Common myeloid progenitor, CD34-positive (primary cell): ENCODE results near the gene GDF10.

Source experiments
- CTCF ChIA-PET: fragments of 350-600 bp; sonication (Branson Sonifier 250); formaldehyde crosslinking; loops from one replicate; lab custom pipeline; 2021; ENCODE audit warnings: antibody characterized with exemption; lab: Charles Lee
- POLR2A ChIA-PET: fragments of 350-600 bp; sonication (Branson Sonifier 250); formaldehyde crosslinking; loops from one replicate; lab custom pipeline; 2021; ENCODE audit warnings: antibody characterized with exemption; lab: Charles Lee
- DNase-seq, 3 donors: peaks; one replicate each; pipeline versions ENCODE4 v3.0.0 to v3.0.0-alpha.2; 2013
- H3K27ac ChIP-seq, 2 experiments: 1 replicate in 1 of 2; 2 replicates in 1 of 2; pipeline ENCODE4 v1.7.0; 2013; ENCODE audit warnings: inconsistent platforms in 2 of 2, low read length in 2 of 2, mild to moderate bottlenecking in 2 of 2, low read depth in 1 of 2, moderate library complexity in 1 of 2; ENCODE audit not compliant: severe bottlenecking in 2 of 2, insufficient read depth in 1 of 2, poor library complexity in 1 of 2
- H3K27me3 ChIP-seq, 5 experiments: replicated peaks in 2 of 5; 1 replicate in 3 of 5; 2 replicates in 2 of 5; pipeline versions ENCODE4 v1.6.1 to v1.7.0; 2013; ENCODE audit warnings: low read length in 4 of 5, mild to moderate bottlenecking in 2 of 5, moderate library complexity in 2 of 5, inconsistent platforms in 1 of 5; ENCODE audit not compliant: insufficient read depth in 5 of 5, control insufficient read depth in 4 of 5
- H3K36me3 ChIP-seq, 4 experiments: 1 replicate in 2 of 4; 2 replicates in 2 of 4; pipeline versions ENCODE4 v1.6.1 to v1.7.0; 2013; ENCODE audit warnings: low read length in 3 of 4, control low read depth in 1 of 4, mild to moderate bottlenecking in 1 of 4; ENCODE audit not compliant: control insufficient read depth in 4 of 4, insufficient read depth in 4 of 4
- H3K4me1 ChIP-seq, 4 experiments: 1 replicate in 3 of 4; 2 replicates in 1 of 4; pipeline versions ENCODE4 v1.6.1 to v1.7.1; 2013; ENCODE audit warnings: low read length in 3 of 4, mild to moderate bottlenecking in 3 of 4, control low read depth in 1 of 4, inconsistent platforms in 1 of 4, moderate library complexity in 1 of 4; ENCODE audit not compliant: control insufficient read depth in 4 of 4, insufficient read depth in 4 of 4; ENCODE audit errors: control extremely low read depth in 1 of 4
- H3K4me3 ChIP-seq, 7 experiments: 1 replicate in 4 of 7; 2 replicates in 3 of 7; pipeline versions ENCODE4 v1.5.1 to v1.7.0; 2013; ENCODE audit warnings: mild to moderate bottlenecking in 7 of 7, low read length in 6 of 7, moderate library complexity in 6 of 7, inconsistent platforms in 2 of 7, low read depth in 2 of 7, control low read depth in 1 of 7; ENCODE audit not compliant: insufficient read depth in 4 of 7, control insufficient read depth in 1 of 7; ENCODE audit errors: extremely low read depth in 1 of 7
- H3K9me3 ChIP-seq, 5 experiments: 1 replicate in 4 of 5; 2 replicates in 1 of 5; pipeline versions ENCODE4 v1.6.1 to v1.7.1; 2013; ENCODE audit warnings: low read length in 4 of 5, mild to moderate bottlenecking in 2 of 5, inconsistent platforms in 1 of 5, low read depth in 1 of 5, moderate library complexity in 1 of 5; ENCODE audit not compliant: control insufficient read depth in 4 of 5, insufficient read depth in 2 of 5; ENCODE audit errors: control extremely low read depth in 1 of 5
- WGBS: methylation state at CpG from one replicate; pipeline ENCODE4 v1.1.5; 2013; ENCODE audit not compliant: insufficient coverage; 5-methylcytosine and 5-hydroxymethylcytosine counted together

The GDF10 gene

GRCh38 chr10:47315421-47315820 lies 15.4 kb downstream of the GDF10 start:
- 100% methylated on average over 2 of the region's 2 CpGs for WGBS
- Histone ChIP-seq H3K36me3 (no peaks in the 10 kb centered on the region), H3K4me3 (no peak overlapping the region), H3K27me3 (no peaks in the 10 kb centered on the region), H3K27ac (no peak overlapping the region), H3K9me3 (no peaks in the 10 kb centered on the region), H3K4me1 (peaks cover 0 to 9% (median 1%) of the 10 kb centered on the region in 4 experiments)
- ChIA-PET POLR2A (no interaction called here), CTCF (interaction anchor here (0.6 to 9.9 kb wide), 4 partner anchors 13 to 291 kb away, joined by 3 to 183 read pairs (median 8); no protein-coding TSS in a partner anchor)
- DNase-seq = no peak

DNA sequence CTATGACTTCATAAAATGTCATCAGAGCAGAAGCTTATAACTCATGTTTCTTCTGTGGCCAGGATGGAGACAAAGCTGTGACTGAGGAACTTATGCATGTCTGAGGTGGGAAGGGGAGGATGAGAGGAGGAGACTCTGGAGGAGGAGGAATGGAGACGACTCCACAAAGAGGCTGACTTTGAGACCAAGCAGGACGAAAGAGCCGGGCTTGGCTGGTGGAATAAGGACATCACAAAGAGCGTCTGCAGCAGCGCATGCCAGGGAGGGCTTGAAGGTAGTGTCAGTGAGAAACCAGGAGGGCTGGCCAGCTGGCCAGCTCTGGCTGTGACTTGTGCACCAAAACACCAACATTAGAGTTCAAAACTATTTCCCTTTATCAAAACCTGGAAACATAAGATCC lies 16.1 kb downstream of the GDF10 start:
- no peaks in the 10 kb centered on the region for H3K36me3 ChIP-seq
- 78% methylated on average over 5 of the region's 5 CpGs for WGBS
- H3K4me1 ChIP-seq = peaks cover 0 to 8% (median 1%) of the 10 kb centered on the region in 4 experiments
- no peaks in the 10 kb centered on the region for H3K9me3 ChIP-seq
- DNase-seq = no peak
- no peaks in the 10 kb centered on the region for H3K27me3 ChIP-seq
- H3K27ac ChIP-seq = no peak overlapping the region
- ChIA-PET POLR2A (no interaction called here), CTCF (interaction anchor here (0.6 to 9.9 kb wide), 4 partner anchors 19 to 321 kb away, joined by 3 to 183 read pairs (median 8); no protein-coding TSS in a partner anchor)
- H3K4me3 ChIP-seq = no peak overlapping the region

GRCh38 chr10:47317251-47317650 lies 17.3 kb downstream of the GDF10 start:
- no peak overlapping the region for H3K4me3 ChIP-seq
- POLR2A ChIA-PET = no interaction called here
- H3K36me3 ChIP-seq = no peaks in the 10 kb centered on the region
- peaks cover 0 to 2% (median 0%) of the 10 kb centered on the region in 5 experiments for H3K27me3 ChIP-seq
- H3K9me3 ChIP-seq = no peaks in the 10 kb centered on the region
- CTCF ChIA-PET = interaction anchor here (1.0 to 9.9 kb wide), 3 partner anchors 271 to 323 kb away, joined by 3 to 183 read pairs (median 12); no protein-coding TSS in a partner anchor
- 98% methylated on average over 4 of the region's 4 CpGs for WGBS
- DNase-seq = no peak
- no peaks in the 10 kb centered on the region for H3K4me1 ChIP-seq
- no peak overlapping the region for H3K27ac ChIP-seq

- H3K9me3 ChIP-seq = no peaks in the 10 kb centered on the region
- H3K27me3 ChIP-seq = peaks cover 0 to 6% (median 0%) of the 10 kb centered on the region in 5 experiments
- DNase-seq = no peak
- POLR2A ChIA-PET = no interaction called here
- 98% methylated on average over 5 of the region's 9 CpGs for WGBS
- no peak overlapping the region for H3K4me3 ChIP-seq
- no peaks in the 10 kb centered on the region for H3K4me1 ChIP-seq
- H3K36me3 ChIP-seq = no peaks in the 10 kb centered on the region
- no peak overlapping the region for H3K27ac ChIP-seq
- CTCF ChIA-PET = interaction anchor here (1.1 kb wide), 1 partner anchor 273 kb away, joined by 3 read pairs; no protein-coding TSS in a partner anchor
Measured at GRCh38 chr10:47318706-47319105, 18.7 kb downstream of the GDF10 start.

DNA sequence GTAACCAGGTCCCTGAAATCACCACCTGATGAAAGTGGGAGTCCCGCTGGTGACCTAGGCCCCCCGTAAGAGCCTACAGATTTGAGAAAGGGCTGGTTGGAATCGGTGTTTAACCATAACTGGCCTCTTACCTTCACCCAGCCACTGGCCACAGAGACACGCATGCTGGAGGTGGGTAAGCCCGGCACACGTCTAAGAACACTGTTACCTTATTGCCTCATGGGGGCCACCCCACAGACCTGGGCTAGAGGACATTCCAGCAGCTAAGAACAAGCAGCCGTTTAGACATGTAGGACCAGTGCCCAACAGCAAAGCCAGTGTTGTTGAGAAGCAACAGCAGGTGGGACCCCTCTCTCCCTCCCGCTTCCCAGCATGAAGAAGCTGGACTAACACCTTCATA lies 19.8 kb downstream of the GDF10 start:
- no peak overlapping the region for H3K27ac ChIP-seq
- POLR2A ChIA-PET = no interaction called here
- no peak for DNase-seq
- H3K36me3 ChIP-seq = no peaks in the 10 kb centered on the region
- H3K4me1 ChIP-seq = no peaks in the 10 kb centered on the region
- 92% methylated on average over 8 of the region's 8 CpGs for WGBS
- no peaks in the 10 kb centered on the region for H3K9me3 ChIP-seq
- peaks cover 0 to 6% (median 0%) of the 10 kb centered on the region in 5 experiments for H3K27me3 ChIP-seq
- CTCF ChIA-PET = interaction anchor here (0.9 to 1.1 kb wide), 2 partner anchors 17 to 274 kb away, joined by 3 read pairs; no protein-coding TSS in a partner anchor
- H3K4me3 ChIP-seq = no peak overlapping the region

- H3K4me3 ChIP-seq = no peak overlapping the region
- DNase-seq = no peak
- no peaks in the 10 kb centered on the region for H3K36me3 ChIP-seq
- no peak overlapping the region for H3K27ac ChIP-seq
- POLR2A ChIA-PET = no interaction called here
- H3K4me1 ChIP-seq = no peaks in the 10 kb centered on the region
- H3K27me3 ChIP-seq = peaks cover 0 to 6% (median 0%) of the 10 kb centered on the region in 5 experiments
- CTCF ChIA-PET = interaction anchor here (1.0 to 1.3 kb wide), 2 partner anchors 10 to 273 kb away, joined by 4 read pairs; no protein-coding TSS in a partner anchor
- WGBS = 95% methylated on average over 6 of the region's 6 CpGs
- H3K9me3 ChIP-seq = no peaks in the 10 kb centered on the region
Measured at GRCh38 chr10:47320812-47321211, 20.8 kb downstream of the GDF10 start.

DNA sequence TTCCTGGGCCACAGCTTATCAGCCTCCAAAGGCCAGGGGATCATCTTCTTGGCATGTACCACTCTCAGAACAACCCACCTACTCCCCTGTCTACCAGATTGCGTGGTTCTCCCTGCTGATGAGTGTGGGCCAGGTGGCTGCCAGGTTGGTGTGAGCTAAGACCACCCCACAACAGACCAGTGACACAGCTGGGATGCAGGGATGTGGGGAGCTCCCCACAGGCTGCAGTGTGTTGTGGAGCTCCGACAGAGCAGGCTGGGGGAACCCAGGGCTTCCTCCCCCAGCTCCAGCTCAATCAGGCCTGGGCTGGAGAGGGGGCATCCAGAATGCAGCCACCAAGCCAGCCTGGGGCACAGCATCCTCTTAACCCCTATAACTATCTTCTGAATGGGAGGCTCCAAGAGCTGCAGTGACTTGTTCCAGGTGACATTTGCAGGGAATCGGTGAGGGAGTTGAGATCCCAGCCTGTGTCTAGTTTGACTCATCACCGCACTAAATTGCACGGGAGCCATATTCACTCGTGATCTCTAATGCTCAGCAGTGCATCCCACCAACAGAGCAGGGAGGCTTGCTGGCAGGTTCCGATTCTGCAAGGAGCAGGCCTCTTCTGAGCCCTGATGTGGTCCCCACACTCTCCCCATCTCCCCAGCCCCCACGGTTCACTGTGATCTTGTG lies 21.7 kb downstream of the GDF10 start:
- POLR2A ChIA-PET = no interaction called here
- no peak overlapping the region for H3K4me3 ChIP-seq
- H3K27me3 ChIP-seq = peaks cover 0 to 6% (median 0%) of the 10 kb centered on the region in 5 experiments
- WGBS = 100% methylated on average over 4 of the region's 8 CpGs
- no peak for DNase-seq
- no peaks in the 10 kb centered on the region for H3K9me3 ChIP-seq
- no peaks in the 10 kb centered on the region for H3K4me1 ChIP-seq
- H3K36me3 ChIP-seq = no peaks in the 10 kb centered on the region
- CTCF ChIA-PET = interaction anchor here (1.0 to 2.8 kb wide), 3 partner anchors 8 to 274 kb away, joined by 4 to 12 read pairs (median 4); no protein-coding TSS in a partner anchor
- no peak overlapping the region for H3K27ac ChIP-seq
